Peyer's patch (tissue), 4 donors: ENCODE results near the gene NTNG2.

Source experiments
- POLR2A ChIP-seq, 2 donors: fragments of 450-650 bp; IDR thresholded peaks; one replicate each; pipeline ENCODE4 v1.5.1; 2017; ENCODE audit warnings: antibody characterized with exemption in 2 of 2, mild to moderate bottlenecking in 2 of 2, moderate library complexity in 2 of 2
- TF ChIP-seq, protein P1 (sequence below), 6 experiments: fragments of 450-650 bp in 4 of 6; fragments of 200-600 bp in 2 of 6; sonication (generic) in 1 of 6; IDR thresholded peaks; one replicate each; pipeline ENCODE4 v1.5.1; 2017 to 2019; ENCODE audit warnings: antibody characterized with exemption in 6 of 6, mild to moderate bottlenecking in 3 of 6, moderate library complexity in 1 of 6

- TF ChIP-seq, protein P1, sequence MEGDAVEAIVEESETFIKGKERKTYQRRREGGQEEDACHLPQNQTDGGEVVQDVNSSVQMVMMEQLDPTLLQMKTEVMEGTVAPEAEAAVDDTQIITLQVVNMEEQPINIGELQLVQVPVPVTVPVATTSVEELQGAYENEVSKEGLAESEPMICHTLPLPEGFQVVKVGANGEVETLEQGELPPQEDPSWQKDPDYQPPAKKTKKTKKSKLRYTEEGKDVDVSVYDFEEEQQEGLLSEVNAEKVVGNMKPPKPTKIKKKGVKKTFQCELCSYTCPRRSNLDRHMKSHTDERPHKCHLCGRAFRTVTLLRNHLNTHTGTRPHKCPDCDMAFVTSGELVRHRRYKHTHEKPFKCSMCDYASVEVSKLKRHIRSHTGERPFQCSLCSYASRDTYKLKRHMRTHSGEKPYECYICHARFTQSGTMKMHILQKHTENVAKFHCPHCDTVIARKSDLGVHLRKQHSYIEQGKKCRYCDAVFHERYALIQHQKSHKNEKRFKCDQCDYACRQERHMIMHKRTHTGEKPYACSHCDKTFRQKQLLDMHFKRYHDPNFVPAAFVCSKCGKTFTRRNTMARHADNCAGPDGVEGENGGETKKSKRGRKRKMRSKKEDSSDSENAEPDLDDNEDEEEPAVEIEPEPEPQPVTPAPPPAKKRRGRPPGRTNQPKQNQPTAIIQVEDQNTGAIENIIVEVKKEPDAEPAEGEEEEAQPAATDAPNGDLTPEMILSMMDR (IDR thresholded peaks at IDR 0.05): no peak
- TF ChIP-seq POLR2A (IDR thresholded peaks at IDR 0.05): no peak
Measured at GRCh38 chr9:132160802-132161742, 786 bp upstream of the NTNG2 start.
